GM18867 (cell line): ENCODE results near the gene CDC42BPG.
"Not testable (repeated sequence)": the region's sequence is repeated elsewhere in the genome, so short reads cannot be mapped to it uniquely, and the experiment has no call there.

Source experiments
- ATAC-seq: cut with Tn5 transposase; IDR thresholded peaks from one replicate; pipeline ENCODE4 v1.9.1; 2021; ENCODE audit warnings: mild to moderate bottlenecking, moderate library complexity; ENCODE audit not compliant: unreplicated experiment

Gene CDC42BPG

GRCh38 chr11:64837887-64838351 lies 6.5 kb downstream of the CDC42BPG start:
- no peak for ATAC-seq

DNA sequence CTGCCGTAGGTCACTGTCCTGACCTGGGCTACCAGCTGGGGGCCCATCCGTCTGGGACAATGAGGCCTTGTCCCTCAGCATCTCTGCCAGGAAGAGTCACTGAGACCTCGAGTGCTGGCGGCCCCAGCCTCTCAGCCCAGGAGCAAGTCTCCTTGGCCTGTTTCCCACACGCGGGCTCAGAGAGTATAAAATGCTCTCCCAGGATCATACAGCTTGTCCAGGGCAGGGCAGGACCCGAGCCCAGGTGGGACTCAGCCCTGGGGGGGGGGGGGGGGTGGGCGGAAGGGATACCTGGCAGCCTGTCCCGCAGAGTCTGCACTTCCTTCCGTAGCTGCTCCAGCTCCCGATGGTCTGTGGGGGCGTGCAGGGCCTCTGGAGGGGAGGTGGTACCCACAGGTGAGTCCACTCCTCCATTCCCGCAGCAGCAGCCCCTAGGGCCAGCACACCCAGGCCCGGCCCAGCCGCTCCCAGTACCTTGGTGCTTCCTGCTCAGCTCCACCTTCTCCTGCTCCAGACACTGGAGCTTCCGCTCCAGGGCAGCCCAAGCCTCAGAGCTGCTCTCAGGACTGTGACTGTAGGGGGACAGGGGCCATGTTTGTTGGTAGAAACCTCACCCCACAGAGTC lies 7.9 kb downstream of the CDC42BPG start:
- ATAC-seq = no peak

GRCh38 chr11:64835616-64836447 lies 8.6 kb downstream of the CDC42BPG start:
- no peak for ATAC-seq

DNA sequence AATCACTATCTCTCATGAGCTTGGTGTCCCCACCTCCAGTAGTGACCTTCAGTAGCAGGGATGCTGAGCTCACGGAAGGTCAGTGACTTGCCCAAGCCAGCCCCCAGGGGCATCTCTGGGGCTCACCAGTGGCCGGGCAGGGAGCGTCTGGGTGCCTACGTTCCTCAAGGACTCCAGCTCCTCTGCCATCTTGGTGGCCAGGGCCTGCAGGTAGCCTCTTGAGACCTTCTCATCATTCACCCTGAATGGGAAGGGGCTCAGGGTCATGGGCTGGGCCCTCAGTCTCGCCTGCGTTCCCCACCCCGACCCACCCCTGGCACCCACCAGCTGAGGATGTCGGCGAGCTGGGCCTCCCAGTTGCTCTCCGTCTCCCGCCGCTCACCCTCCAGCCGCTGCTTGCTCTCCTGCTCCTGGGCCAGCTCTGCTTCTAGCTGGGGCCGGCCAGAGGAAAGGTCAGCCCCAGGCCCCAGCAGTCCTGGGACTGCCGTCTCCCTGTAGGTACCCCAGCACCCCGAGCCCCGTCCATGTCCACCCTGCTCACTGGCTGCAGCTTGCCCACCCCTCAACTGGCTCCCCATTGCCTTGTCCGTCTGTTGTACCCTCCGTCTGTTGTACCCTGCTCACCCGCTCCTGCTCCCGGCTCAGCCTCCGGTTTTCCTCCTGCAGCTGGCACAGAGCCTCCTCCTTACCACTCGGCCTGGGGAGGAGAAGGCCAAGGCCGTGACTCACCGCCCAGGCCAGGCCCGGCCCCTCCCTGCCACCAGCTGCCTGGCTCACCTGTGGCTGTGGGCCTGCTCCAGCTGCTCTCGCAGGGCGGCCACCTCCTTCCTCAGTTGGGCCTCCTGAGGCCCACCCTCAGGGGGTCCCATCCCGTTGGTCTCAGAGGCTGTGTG lies 9.5 kb downstream of the CDC42BPG start:
- ATAC-seq = no peak

DNA sequence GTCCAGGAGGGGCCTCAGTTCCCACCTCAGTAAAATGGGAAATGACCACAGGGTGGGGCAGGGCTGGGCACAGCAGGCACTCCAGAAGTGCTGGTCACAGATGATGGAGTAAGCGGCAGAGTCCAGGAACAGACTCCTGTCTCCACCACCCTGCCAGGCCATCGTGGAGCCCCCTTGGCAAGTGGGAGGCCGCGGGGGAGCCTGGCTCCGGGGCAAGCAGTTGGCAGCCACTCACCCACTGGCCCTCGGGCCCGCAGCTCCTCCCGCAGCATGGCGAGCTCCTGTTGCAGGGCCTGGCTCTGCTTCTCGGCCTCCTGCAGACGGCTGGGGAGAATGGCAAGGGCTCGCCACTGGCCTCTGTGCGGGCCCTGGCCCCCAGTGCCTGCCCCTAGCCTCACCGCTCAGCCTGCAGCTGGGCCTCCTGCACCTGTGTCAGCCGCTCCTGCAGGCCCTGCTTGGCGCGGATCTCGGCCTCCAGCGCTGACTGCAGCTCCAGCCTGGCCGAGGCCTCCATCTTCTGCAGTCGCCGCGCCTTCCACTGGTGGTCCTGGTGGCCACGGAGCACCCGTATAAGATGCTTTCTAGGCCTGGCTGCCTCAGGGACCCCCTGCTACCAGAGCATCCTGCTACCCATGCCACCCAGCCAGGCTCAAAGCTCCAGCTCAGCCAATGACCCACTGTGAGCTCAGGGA lies 10.3 kb downstream of the CDC42BPG start:
- no peak for ATAC-seq

- no peak for ATAC-seq
Observed at GRCh38 chr11:64833509-64833908, 10.9 kb downstream of the CDC42BPG start.

DNA sequence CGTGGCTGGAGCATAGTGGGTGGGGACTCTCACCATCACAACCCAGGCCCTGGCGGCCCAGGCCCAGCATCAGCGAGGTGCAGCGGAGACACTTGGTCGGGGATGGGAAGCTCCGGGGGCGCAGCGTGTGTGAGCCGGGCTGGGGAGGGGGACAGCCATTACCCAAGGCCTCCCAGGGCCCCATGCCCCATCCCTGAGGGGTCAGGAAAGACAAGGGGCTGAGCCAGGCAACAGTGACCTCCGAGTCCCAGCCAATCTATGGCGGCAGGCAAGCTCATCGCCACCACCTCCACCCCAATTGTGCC lies 11.3 kb downstream of the CDC42BPG start:
- ATAC-seq = no peak

DNA sequence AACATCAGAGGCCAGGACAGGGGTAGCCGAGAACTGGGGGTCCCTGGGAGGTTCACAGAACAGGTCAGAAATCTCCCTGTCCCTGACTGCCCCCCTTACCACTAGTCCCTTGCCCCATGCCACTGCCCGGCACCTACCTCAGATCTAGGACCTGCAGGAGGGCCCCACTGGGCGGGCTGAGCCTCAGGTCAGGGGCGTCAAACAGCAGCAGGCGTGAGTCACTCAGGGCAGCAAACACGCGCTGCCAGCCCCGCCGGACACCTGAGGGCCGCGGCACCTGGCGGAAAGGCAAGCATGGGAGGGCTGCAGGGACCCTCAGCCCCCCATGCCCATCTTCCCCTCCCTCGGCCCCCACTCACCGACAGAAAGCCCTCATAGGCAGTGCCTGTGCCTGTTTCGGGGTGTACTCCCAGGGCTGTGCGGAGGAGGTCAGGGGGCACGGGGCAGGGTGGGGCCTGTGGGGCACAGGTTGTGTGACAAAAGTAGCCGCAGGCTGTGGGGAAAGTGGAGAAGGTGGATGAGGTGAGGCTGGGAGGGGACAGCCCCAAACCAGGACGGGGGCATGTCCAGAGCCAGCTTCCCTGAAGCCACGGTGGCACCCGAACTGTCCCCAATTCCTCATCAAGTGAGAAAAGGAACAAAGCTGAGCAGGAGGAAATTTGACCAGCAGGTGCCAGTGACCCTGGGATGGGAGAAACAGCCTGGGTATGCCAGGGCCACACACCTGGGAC lies 11.8 kb downstream of the CDC42BPG start:
- no peak for ATAC-seq

- no peak for ATAC-seq
Observed at GRCh38 chr11:64831411-64831891, 13.0 kb downstream of the CDC42BPG start.

DNA sequence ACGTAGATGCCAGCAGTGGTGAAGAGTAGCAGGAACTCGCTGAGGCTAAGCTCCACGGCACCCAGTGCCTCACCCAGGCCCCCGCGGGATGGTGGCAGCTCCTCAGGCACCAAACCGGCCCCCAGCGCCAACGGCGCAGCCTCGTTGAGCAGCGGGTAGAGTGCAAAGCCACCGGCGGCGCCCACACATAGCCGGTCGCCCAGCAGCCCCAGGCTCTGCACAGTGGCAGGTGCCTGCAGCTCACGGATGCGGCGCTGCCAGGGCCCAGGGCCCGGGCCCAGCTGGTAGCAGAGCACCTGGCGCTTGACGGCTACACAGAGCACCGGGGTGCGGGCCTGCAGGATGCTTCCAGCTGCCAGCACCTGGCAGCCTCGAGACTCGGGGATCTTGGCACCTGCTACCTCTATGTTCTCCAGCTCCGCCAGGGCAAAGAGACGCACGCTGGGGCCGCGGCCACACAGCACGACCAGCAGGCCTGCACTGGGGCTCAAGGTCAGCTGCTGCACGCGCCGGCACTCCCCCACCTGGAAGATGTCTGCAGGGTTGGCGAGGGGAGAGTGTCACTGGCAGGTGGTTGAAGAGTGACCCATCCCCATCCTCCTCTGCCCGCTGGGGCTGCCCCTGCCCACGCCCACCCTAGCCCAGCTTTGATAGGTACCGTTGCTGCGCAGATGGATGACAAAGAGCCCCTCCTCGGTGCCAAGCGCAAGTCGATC lies 14.8 kb downstream of the CDC42BPG start:
- no peak for ATAC-seq

- no peak for ATAC-seq
Observed at GRCh38 chr11:64827451-64827839, 17.0 kb downstream of the CDC42BPG start.

DNA sequence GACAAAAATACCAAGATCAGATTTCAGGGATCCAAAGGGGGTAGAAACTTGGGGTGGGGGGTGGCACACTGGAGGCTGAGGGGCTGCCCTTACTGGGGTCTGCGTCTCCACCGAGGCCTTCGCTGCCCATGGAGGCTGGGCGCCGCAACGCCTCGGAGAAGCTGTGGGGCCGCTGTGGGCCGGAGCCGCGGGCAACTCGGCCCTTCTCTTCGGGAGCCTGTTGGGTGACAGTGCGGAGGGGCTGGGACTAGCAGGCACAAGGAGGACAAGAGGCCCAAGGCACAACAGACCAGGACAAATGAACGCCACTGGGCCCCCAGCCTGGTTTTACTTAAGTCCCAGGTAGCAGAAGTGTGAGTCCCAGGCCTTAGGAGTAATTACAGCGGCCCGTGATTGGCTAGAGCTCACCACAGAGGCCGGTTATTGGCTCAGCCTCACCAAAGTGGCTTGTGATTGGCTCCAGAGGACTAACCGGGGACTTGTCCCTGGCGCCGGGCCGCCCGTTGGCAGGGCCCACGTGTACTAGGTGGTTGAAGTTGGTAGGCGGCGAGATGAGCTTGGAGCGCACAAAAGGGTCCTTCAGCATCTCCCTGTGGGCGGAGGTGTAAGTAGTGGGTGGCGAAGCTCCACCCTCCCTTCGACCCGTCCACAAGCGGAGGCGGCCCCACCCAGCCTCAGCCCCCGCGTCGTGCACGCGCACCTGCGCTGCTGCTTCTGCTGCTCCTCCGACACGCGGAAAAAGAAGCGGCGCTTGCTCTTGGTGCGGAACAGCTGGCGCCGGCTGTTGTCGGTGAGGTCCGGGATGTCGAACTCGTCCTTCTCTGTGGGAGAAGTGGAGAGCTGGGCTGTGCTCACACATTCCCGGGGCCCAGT lies 17.6 kb downstream of the CDC42BPG start:
- ATAC-seq = no peak

GRCh38 chr11:64826062-64826461 lies 18.4 kb downstream of the CDC42BPG start:
- no peak for ATAC-seq

DNA sequence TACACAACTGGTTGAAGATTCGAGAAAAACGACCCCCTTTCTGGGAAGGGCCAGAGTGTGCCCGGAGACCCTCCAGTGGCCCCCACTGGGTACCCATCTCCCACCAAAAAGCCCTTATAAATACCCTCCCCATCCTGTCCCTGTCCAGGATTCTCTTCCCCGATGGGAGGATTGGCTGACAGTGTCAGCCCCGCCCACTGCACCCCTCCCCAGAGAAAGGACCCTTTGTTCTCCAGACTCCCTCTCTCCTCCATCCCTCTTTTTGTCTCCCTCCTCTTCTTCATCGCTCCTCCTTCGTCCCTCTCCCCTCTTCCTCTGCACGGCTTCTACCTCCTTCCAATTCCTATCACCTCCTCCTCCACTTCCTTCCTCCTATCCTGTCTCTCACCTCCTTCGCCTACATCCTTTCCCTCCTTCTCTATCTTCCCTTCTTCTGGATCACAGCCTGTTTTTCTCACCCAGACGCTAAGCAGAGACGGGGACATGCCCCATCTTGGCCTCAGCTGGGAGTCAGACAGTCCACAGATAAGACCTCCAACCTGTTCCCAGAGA lies 20.8 kb downstream of the CDC42BPG start:
- no peak for ATAC-seq

DNA sequence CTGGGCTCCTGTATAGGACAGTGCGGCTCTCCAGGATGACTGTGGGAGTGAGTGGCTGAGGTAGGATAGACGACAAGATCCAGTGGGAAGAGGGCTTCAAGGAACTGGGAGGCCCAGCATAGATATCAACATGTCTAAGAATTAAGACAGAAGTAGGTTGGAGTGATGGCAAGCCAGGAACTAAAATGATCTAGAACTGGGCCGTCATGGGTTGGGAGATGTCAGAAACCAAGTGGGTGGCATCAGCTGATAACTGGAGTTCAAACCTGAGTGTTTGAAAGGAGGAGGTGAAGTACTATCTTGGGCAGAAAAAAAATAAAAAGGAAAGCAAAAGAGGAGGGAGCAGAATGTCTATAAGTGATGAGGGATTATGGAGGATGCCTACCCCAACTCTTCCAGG lies 27.0 kb downstream of the CDC42BPG start:
- no peak for ATAC-seq

DNA sequence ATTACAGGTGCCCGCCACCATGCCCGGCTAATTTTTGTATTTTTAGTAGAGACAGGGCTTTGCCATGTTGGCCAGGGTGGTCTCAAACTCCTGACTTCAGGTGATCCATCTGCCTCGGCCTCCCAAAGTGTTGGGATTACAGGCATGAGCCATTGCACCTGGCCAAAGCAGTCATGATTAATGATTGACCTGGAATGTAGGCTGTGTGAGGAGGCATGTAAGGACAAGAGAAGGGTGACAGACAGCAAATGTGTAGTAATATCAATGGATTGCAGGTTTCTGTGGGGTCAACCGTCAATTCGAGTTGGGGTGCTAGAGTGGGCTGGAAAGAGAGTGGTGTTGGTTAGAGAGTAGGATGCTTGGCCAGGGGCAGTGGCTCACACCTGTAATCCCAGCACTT lies 29.0 kb downstream of the CDC42BPG start:
- not testable (repeated sequence) for ATAC-seq

DNA sequence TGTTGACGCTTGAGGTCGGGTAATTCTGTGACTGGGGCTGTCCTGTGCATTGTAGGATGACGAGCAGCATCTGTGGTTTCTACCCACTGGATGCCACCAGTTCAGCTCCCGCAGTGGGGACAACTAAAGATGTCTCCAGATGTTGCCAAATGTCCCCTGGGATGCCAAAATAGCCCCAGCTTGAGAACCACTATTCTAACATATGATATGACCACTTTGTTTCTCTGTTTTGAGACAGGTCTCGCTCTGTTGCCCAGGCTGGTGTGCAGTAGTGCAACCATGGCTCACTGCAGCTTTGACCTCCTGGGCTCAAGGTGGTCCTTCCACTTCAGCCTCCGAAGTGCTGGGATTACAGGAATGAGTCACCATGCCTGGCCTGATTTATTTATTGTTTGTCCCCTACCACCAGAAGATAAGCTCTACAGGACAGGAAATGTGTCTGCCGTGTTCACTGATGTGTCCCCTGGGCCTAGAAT lies 29.7 kb downstream of the CDC42BPG start:
- peak; percentile 54 for ATAC-seq

DNA sequence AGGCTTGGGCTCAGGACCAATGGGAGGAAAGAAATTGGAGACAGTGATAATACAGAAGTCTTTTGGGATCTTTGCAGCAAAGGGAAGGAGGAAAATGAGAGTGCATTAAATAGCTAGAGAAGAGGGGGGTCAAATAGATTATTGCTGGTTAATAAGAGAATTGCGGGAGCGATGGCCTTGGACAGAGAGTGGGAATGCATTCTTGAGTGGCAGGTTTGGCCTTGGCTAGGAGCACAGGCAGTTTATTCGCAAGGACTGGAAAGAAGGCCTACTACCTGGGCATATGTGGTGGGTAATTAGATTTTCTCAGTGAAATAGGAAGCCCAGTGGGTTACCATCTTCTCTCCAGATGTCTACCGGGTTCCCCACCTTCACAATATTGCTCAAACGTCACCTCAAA lies 30.6 kb downstream of the CDC42BPG start:
- ATAC-seq = no peak
